ENCODE results near the gene MXD4. TPM values are rescaled to one million over a fixed set of nuclear protein-coding genes. Genes with fewer than 3 reads are reported as not detected.
A peak's percentile ranks its signal among the peaks of the same experiment; 100 is the strongest.

The MXD4 gene
- total and polyA plus RNA-seq, 2 donors from 2014 or later: 49.8 to 84.8 TPM

DNA sequence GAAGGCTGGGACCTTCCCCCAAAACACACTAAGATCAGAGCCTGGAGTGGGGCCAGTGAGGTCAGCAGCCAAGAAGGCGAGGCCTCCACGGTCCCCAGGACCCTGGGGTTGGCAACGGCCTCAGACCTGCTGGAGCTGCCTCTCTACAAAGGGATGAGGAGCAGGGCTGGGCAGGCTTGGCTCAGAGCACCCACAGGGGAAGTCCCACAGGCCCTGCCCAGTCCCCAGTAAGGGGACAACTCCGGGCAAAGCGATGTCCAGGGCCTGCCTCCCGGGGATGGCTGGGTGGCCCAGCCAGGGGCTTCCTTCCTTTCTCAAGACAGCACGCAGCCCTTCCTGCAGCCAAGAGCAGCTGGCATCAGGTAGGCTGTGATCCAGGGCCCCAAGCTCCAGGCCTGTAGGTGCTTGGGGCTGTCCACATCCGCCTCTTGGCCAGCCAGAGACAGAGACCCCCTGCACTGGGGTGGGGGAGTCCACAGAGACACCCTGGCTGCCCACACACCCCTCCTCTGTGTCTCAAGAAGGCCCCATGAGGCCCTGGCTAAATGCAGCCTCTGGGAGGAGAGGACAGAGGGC is 5.7 kb downstream of the MXD4 start:
- H3K27ac ChIP-seq (ENCODE audit: low read depth in 2 of 2, low read length in 2 of 2): peak overlapping the region; percentile 87 to 90
- TF ChIP-seq, protein P1, sequence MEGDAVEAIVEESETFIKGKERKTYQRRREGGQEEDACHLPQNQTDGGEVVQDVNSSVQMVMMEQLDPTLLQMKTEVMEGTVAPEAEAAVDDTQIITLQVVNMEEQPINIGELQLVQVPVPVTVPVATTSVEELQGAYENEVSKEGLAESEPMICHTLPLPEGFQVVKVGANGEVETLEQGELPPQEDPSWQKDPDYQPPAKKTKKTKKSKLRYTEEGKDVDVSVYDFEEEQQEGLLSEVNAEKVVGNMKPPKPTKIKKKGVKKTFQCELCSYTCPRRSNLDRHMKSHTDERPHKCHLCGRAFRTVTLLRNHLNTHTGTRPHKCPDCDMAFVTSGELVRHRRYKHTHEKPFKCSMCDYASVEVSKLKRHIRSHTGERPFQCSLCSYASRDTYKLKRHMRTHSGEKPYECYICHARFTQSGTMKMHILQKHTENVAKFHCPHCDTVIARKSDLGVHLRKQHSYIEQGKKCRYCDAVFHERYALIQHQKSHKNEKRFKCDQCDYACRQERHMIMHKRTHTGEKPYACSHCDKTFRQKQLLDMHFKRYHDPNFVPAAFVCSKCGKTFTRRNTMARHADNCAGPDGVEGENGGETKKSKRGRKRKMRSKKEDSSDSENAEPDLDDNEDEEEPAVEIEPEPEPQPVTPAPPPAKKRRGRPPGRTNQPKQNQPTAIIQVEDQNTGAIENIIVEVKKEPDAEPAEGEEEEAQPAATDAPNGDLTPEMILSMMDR (IDR thresholded peaks at IDR 0.05; ENCODE audit: borderline replicate concordance, extremely low read depth, insufficient read depth): no peak
- peak in 2 of 5 donors; percentile 8 to 85 for DNase-seq
- H3K4me1 ChIP-seq (ENCODE audit: control insufficient read depth in 2 of 3, insufficient read depth in 2 of 3, low read depth in 1 of 3, low read length in 3 of 3): peaks cover 0 to 60% (median 18%) of the 10 kb centered on the region in 3 donors
- intact Hi-C loops (cut with DNase I): no loop called here
- H3K36me3 ChIP-seq (ENCODE audit: control insufficient read depth in 2 of 3, insufficient read depth in 3 of 3, low read length in 3 of 3): peaks cover 0 to 10% (median 6%) of the 10 kb centered on the region in 3 donors
- FAIRE-seq: no peak
- H3K27me3 ChIP-seq (ENCODE audit: control insufficient read depth, insufficient read depth, low read length): no peaks in the 10 kb centered on the region
- H3K9me3 ChIP-seq (ENCODE audit: control insufficient read depth in 2 of 3, insufficient read depth in 1 of 3, low read length in 3 of 3): no peaks in the 10 kb centered on the region
- no peak overlapping the region for H3K9ac ChIP-seq (ENCODE audit: low read length in 3 of 3)
- no peak overlapping the region for H3K4me3 ChIP-seq (ENCODE audit: low read length in 3 of 3)

DNA sequence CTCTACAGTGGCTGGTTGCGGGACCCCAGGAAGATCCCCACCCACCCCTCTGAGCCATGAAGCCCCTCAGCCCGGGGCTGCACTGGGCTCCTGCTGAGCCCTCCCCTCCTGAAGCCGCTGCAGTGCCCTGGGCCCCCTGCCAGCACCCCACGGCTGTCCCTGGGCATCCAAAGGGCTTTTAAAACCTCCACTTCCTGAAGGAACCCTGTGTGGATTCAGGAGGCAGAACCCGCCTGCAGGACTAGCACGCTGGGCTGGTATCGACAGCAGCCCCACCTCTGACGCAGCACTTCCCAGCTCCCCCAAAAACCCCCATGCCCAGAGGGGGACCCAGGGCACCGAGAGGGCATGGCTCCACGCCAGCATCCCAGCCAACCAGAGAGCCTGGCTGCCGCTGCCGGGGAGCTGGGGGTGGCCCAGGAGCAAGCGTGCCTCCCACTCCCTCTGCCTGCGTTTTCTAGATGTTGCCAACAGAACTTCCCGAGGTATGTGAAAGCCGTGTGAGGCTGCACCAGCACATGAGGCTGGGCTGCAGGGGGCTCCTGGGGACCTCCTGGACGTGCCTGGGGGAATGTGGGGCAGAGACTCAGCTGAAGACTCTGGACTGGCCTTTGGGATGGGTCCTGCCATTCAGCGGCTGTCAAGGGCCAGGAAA is 6.3 kb downstream of the MXD4 start:
- Histone ChIP-seq H3K27me3 (ENCODE audit: control insufficient read depth, insufficient read depth, low read length) (no peaks in the 10 kb centered on the region), H3K4me1 (ENCODE audit: control insufficient read depth in 2 of 3, insufficient read depth in 2 of 3, low read depth in 1 of 3, low read length in 3 of 3) (peaks cover 0 to 59% (median 16%) of the 10 kb centered on the region in 3 donors), H3K9ac (ENCODE audit: low read length in 3 of 3) (no peak overlapping the region), H3K4me3 (ENCODE audit: low read length in 3 of 3) (no peak overlapping the region), H3K9me3 (ENCODE audit: control insufficient read depth in 2 of 3, insufficient read depth in 1 of 3, low read length in 3 of 3) (no peaks in the 10 kb centered on the region), H3K27ac (ENCODE audit: low read depth in 2 of 2, low read length in 2 of 2) (peak overlapping the region; percentile 87 to 90), H3K36me3 (ENCODE audit: control insufficient read depth in 2 of 3, insufficient read depth in 3 of 3, low read length in 3 of 3) (peaks cover 0 to 10% (median 6%) of the 10 kb centered on the region in 3 donors)
- intact Hi-C loops (cut with DNase I): no loop called here
- DNase-seq (peak; percentile 32 to 87 (median 55)), FAIRE-seq (no peak)
- TF ChIP-seq, protein P1 (IDR thresholded peaks at IDR 0.05; ENCODE audit: borderline replicate concordance, extremely low read depth, insufficient read depth): no peak

DNA sequence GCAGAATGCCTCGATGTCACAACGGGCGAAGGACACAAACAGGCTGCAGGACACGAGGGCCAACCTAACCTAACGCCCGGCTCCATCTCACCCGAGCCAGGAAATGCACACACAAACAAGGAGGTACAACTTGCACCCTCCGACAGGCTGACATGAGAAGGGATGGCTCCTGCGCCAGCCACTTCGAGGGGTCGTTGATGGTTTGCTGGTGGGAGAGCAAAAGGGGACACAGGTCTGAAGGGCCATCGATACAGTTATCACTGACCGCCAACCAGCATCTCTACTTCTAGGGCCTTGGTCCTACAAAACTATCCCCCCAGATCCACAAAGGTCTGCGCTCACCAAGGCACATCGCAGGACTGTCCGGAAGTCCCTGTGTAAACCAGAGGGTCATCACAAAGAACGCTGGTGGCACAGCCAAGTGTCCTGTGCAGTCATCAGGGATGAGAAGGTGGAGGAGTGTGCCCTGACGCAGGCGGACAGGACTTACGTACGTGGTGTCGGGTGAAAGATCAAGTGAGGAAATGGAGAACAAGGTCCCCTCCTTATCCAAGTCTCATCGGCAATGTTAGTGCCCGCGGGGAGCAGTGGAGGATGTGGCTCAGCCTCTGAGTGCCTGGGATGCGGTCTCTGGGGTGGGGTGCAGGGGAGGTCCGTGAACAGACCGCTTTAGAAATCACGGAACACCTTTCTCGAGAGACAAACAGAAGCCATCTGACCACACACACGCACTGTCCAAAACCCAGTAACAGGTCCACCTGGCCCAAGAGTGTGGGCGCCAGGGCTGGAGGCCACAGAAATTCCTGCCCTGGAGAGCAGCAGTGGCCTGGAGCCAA is 7.0 kb downstream of the MXD4 start:
- H3K9ac ChIP-seq (ENCODE audit: low read length in 3 of 3): no peak overlapping the region
- intact Hi-C loops (cut with DNase I): no loop called here
- peak in 2 of 5 donors; percentile 7 to 66 for DNase-seq
- no peak overlapping the region for H3K4me3 ChIP-seq (ENCODE audit: low read length in 3 of 3)
- TF ChIP-seq, protein P1 (IDR thresholded peaks at IDR 0.05; ENCODE audit: borderline replicate concordance, extremely low read depth, insufficient read depth): no peak
- H3K4me1 ChIP-seq (ENCODE audit: control insufficient read depth in 2 of 3, insufficient read depth in 2 of 3, low read depth in 1 of 3, low read length in 3 of 3): peaks cover 0 to 51% (median 13%) of the 10 kb centered on the region in 3 donors
- no peaks in the 10 kb centered on the region for H3K27me3 ChIP-seq (ENCODE audit: control insufficient read depth, insufficient read depth, low read length)
- H3K36me3 ChIP-seq (ENCODE audit: control insufficient read depth in 2 of 3, insufficient read depth in 3 of 3, low read length in 3 of 3): peaks cover 0 to 13% (median 10%) of the 10 kb centered on the region in 3 donors
- no peak for FAIRE-seq
- H3K27ac ChIP-seq (ENCODE audit: low read depth in 2 of 2, low read length in 2 of 2): peak overlapping the region; percentile 87 to 90
- no peaks in the 10 kb centered on the region for H3K9me3 ChIP-seq (ENCODE audit: control insufficient read depth in 2 of 3, insufficient read depth in 1 of 3, low read length in 3 of 3)
